ENCODE results near the gene GRAMD4. TPM values are rescaled to one million over a fixed set of nuclear protein-coding genes. Genes with fewer than 3 reads are reported as not detected.

GRAMD4 gene
- total and polyA plus RNA-seq, 10 of the 15 experiments (the other 5 are each of a cell fraction or from before 2014, with no cell fraction given) = 0.21 to 45.5 (median 10.6) TPM

- Histone ChIP-seq H2AFZ (ENCODE audit: control insufficient read depth, low read depth, low read length) (no peak overlapping the region), H3K4me3 (peak overlapping the region; percentile 65; the same call in 1 of the 2 replicates), H3K79me2 (ENCODE audit: control insufficient read depth, insufficient read depth, low read length) (peaks cover 5% of the 10 kb centered on the region), H3K4me2 (ENCODE audit: control insufficient read depth, insufficient read depth) (peak overlapping the region; percentile 94), H3K27ac (ENCODE audit: control insufficient read depth, insufficient read depth) (peak overlapping the region; percentile 78), H3K9ac (ENCODE audit: control insufficient read depth, insufficient read depth, low read length) (peak overlapping the region; percentile 49), H3K27me3 (replicated peaks in 1 of 2; ENCODE audit: control insufficient read depth in 2 of 2, insufficient read depth in 2 of 2, low read length in 1 of 2) (no peaks in the 10 kb centered on the region), H3K36me3 (ENCODE audit: control insufficient read depth in 2 of 2, insufficient read depth in 2 of 2, low read length in 1 of 2) (no peaks in the 10 kb centered on the region; a peak in 1 of 4 replicates), H4K20me1 (ENCODE audit: control insufficient read depth, insufficient read depth) (no peaks in the 10 kb centered on the region), H3K9me3 (replicated peaks; ENCODE audit: control insufficient read depth, insufficient read depth, low read length) (no peaks in the 10 kb centered on the region), H3K4me1 (ENCODE audit: control insufficient read depth, insufficient read depth, low read length) (peaks cover 54% of the 10 kb centered on the region)
- intact Hi-C loops (cut with micrococcal nuclease; ENCODE audit: unreplicated experiment) = loop anchor here (2.0 to 5.0 kb wide), 2 partner anchors 18 to 150 kb away; partner anchors contain the start of gene CERK
- FAIRE-seq (peak; percentile 98), ATAC-seq (peak; percentile 77), DNase-seq (ENCODE audit: low read depth, low spot score) (peak; percentile 69)
- in situ Hi-C loops (cut with MboI) = no loop called here
- ChIA-PET POLR2A (interaction anchor here (0.5 to 1.0 kb wide), 2 partner anchors 27 to 37 kb away, joined by 3 read pairs; no protein-coding TSS in a partner anchor), CTCF (interaction anchor here (1.5 kb wide), 1 partner anchor 24 kb away, joined by 10 read pairs; no protein-coding TSS in a partner anchor), SMC1A (ENCODE audit: uncharacterized antibody, unreplicated experiment) (interaction anchor here (1.5 kb wide), 1 partner anchor 184 kb away, joined by 4 read pairs; no protein-coding TSS in a partner anchor), RAD21 (ENCODE audit: unreplicated experiment) (interaction anchor here (0.6 to 3.4 kb wide), 6 partner anchors 9 to 215 kb away, joined by 3 to 13 read pairs (median 4); no protein-coding TSS in a partner anchor)
- WGBS (ENCODE audit: insufficient coverage, insufficient replicate concordance, low lambda C conversion rate, missing lambda C conversion rate) = 12% methylated on average over 9 of the region's 9 CpGs
- no TSS peak for BruUV-seq (replicated peaks)
- TF ChIP-seq SPI1 (IDR thresholded peaks at IDR 0.05; ENCODE audit: borderline replicate concordance, insufficient read depth, low read depth, low read length) (peak; percentile 72; the same call in 1 of the 2 replicates), ZNF24 (IDR thresholded peaks at IDR 0.05) (no peak), PML (IDR thresholded peaks at IDR 0.05; ENCODE audit: low read length) (no peak), NR2F1 (conservative IDR thresholded peaks at IDR 0.05) (peak; percentile 53; the same call in 1 of the 2 replicates), LARP7 (IDR thresholded peaks at IDR 0.05) (no peak), TAF1 (IDR thresholded peaks at IDR 0.05; ENCODE audit: borderline replicate concordance, low read depth, low read length) (no peak), MLLT1 (IDR thresholded peaks at IDR 0.05) (peak; percentile 26; the same call in 1 of the 2 replicates), RUNX3 (IDR thresholded peaks at IDR 0.05; ENCODE audit: low read length) (peak; percentile 69), SMAD5 (IDR thresholded peaks at IDR 0.05; ENCODE audit: low read depth) (no peak), BMI1 (IDR thresholded peaks at IDR 0.05; ENCODE audit: borderline replicate concordance) (peak; percentile 48), IRF4 (IDR thresholded peaks at IDR 0.05; ENCODE audit: low read depth, low read length) (peak; percentile 90), USF1 (IDR thresholded peaks at IDR 0.05; ENCODE audit: borderline replicate concordance, extremely low read length, insufficient read depth, low read depth, low read length) (no peak), PKNOX1 (IDR thresholded peaks at IDR 0.05) (peak; percentile 83), BACH1 (IDR thresholded peaks at IDR 0.05; ENCODE audit: borderline replicate concordance) (peak; percentile 59; the same call in 1 of the 2 replicates), TCF12 (IDR thresholded peaks at IDR 0.05; ENCODE audit: low read depth, low read length) (peak; percentile 77; the same call in 1 of the 2 replicates), FOXM1 (IDR thresholded peaks at IDR 0.05; ENCODE audit: low read depth, low read length) (no peak), MEF2B (IDR thresholded peaks at IDR 0.05; ENCODE audit: partially characterized antibody, poor library complexity, severe bottlenecking) (peak; percentile 69), SP1 (IDR thresholded peaks at IDR 0.05; ENCODE audit: low read depth, low read length) (peak; percentile 54), NBN (IDR thresholded peaks at IDR 0.05) (peak; percentile 75), ESRRA (IDR thresholded peaks at IDR 0.05; ENCODE audit: low read length) (0 out of 2 replicates have a peak, but pooled peaks have one; percentile 20), PAX5 (IDR thresholded peaks at IDR 0.05; ENCODE audit: borderline replicate concordance, low read depth, low read length) (no peak; the same call in 1 of the 2 replicates), HDGF (IDR thresholded peaks at IDR 0.05) (no peak), STAT1 (conservative IDR thresholded peaks at IDR 0.05) (no peak)
Observed at GRCh38 chr22:46587061-46587460, 33.1 kb upstream of the GRAMD4 start.
